GM18907 (cell line): ENCODE data around the gene NDUFC2.
"Not testable (repeated sequence)": the region's sequence is repeated elsewhere in the genome, so short reads cannot be mapped to it uniquely, and the experiment has no call there.

Source experiments
- ATAC-seq: cut with Tn5 transposase; IDR thresholded peaks from one replicate; pipeline ENCODE4 v1.9.1; 2021; ENCODE audit warnings: mild to moderate bottlenecking, moderate library complexity; ENCODE audit not compliant: unreplicated experiment

The NDUFC2 gene

GRCh38 chr11:78079232-78080083 lies at the start of gene NDUFC2:
Gene NDUFC2 (minus strand): TSS chr11:78079862. CDS start chr11:78079744, 118 bp downstream.
- peak; percentile 87 for ATAC-seq

DNA sequence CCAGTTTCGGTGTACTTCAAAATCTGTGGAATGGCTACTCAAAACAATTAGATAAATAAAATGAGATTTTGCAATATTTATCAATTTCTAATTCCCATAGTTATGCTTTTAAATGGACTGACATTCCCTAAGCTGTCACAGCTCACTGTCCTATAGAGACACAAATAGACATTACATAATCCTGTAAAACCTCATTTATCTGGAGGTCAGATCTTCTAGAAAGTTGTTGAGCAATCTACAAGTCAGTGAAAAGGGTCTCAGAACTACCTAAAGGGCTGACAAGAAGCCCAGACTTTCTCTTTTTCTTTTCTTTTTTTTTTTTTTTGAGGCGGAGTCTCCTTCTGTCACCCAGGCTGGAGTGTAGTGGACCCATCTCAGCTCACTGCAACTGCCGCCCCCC lies 47.7 kb upstream of the NDUFC2 start:
- ATAC-seq = no peak

DNA sequence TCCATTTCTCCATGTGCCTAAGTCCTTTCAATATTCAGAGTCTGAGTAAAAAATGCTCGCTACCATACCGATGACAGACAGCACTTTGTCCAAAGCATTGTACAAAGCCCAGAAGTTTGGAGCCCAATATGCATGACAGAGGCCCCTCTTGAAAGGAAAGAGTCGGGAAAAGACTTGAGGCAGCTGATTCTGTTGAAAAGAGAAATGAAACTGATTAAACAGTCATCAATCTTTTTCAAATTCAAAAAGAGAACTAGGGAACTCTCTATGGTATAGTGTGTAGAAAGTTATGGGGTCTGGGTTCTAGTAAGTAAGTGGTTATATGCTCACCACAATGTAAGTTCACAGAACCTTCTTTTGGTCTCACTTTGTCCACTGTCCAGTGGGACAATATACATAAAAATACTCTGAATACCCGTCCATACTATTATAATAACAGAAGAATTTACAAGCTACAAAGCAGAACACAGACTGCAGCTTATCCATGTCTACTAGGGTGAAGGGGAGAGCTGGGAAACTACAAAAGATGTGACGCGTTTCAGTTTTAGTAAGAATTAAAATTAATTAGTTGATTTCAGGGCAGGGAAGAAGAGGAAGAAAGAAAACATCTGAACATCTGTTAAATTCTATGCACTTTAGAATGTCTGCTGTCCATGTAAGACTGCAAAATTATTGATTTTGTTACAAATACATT lies 33.1 kb upstream of the NDUFC2 start:
- ATAC-seq = peak; percentile 66

DNA sequence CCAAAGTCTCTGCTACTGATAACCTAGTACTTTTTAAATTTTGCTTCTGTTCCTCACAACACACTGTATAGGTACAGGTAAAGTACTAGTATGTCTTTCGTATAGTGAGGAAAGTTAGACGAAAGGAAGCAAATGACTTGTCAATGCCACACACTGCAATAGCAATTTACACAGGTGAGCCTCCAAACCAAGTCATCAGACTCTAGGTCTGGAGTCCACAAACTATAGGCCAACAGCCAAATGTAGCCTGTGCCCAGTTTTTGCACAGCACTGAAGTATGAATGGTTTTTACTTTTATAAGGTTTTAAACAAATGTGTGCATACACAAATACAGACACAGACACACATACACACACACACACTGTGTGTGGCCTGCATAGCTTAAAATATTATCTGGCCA lies 31.6 kb upstream of the NDUFC2 start:
- ATAC-seq = no peak

DNA sequence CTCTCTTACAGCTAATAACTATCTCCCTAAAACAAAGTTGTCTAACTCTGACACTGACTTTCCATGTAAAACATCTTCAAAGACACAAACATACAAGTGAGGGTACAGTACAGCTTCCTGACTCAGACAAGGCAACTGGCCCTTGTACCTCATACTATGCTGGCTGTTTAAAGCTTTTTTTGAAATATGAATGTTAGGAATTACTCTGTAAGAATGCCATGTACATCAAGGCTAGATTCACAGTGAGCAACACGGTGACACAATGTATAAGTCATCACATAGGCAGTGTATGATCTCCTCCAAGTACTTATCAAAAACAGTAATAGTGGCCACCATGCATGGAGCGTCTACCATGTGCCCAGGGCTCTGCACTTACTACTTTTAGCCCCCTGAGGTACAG lies 31.2 kb upstream of the NDUFC2 start:
- no peak for ATAC-seq

- ATAC-seq = no peak
Observed at GRCh38 chr11:78110351-78110750, 30.7 kb upstream of the NDUFC2 start.

GRCh38 chr11:78109081-78110015 lies 29.7 kb upstream of the NDUFC2 start:
- ATAC-seq = no peak

- no peak for ATAC-seq
Observed at GRCh38 chr11:78100676-78101472, 21.2 kb upstream of the NDUFC2 start.

DNA sequence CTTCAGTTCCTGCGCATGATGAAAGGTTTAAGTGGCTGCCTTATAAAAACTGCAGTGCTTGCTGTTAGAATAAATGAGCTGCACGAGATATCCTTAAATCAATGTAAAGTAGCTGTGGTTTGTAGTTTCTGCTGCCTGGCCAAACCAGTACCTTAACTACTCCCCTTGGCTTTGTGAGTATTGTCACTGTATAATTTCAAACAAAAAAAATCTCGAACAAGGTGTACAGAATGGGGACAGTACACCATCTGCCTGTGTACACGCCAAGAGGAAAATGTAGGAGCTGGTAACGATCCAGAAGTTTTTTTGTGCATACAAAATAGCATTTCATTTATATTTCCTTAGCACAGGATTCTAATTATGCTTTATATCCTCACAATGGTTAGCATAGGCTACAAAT lies 20.6 kb upstream of the NDUFC2 start:
- no peak for ATAC-seq

GRCh38 chr11:78099666-78100065 lies 20.0 kb upstream of the NDUFC2 start:
- ATAC-seq = no peak

GRCh38 chr11:78097666-78098385 lies 18.2 kb upstream of the NDUFC2 start:
- no peak for ATAC-seq

DNA sequence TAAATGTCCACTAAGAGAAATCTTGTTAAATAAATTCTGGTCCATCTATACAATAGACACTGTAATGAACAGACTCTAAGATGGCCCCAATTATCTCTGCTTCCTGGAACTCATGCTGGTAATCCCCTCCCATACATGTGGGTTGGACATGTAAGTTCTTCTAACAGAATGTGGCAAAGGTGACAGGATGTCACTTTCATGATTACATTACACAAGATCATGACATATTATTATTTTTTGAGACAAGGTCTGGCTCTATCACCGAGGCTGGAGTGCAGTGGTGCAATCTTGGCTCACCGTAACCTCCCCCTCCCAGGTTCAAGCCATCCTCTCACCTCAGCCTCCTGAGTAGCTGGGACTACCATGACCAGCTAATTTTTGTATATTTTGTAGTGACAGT lies 14.6 kb upstream of the NDUFC2 start:
- ATAC-seq = no peak

- not testable (repeated sequence) for ATAC-seq
Observed at GRCh38 chr11:78086521-78087074, 6.9 kb upstream of the NDUFC2 start.

DNA sequence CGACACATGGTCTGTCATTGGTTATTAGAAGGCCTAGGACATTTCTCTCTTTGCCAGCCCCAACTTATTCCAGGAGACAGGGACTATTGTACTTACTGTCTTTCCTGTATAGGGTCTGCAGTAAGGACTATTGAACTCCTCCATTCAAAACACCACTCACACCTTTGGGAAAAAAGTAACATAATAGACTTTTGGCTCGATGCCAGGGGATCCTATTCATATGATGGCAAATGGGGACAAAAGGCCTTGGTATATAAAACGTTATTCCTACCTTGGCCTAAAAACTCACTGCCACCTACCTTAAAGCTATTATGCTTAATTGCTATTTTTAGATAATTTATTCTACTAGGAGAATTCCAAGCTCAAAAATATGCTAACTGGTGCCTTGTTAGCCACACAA lies 6.3 kb upstream of the NDUFC2 start:
- ATAC-seq = no peak

DNA sequence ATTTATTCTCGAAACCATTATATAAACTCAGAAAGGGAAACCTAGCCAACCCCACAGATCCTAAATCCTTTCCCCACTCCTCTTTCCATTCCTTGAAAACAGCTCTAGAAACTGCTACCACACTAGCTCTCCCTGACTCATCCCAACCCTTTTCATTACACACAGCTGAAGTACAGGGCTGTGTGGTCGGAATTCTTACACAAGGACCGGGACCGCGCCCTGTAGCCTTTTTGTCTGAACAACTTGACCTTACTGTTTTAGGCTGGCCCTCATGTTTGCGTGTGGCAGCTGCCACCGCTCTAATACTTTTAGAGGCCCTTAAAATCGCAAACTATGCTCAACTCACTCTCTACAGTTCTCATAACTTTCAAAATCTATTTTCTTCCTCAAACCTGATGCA lies 4.8 kb upstream of the NDUFC2 start:
- not testable (repeated sequence) for ATAC-seq

GRCh38 chr11:78083021-78083420 lies 3.4 kb upstream of the NDUFC2 start:
- ATAC-seq = no peak

GRCh38 chr11:78082146-78082545 lies 2.5 kb upstream of the NDUFC2 start:
- ATAC-seq = no peak

DNA sequence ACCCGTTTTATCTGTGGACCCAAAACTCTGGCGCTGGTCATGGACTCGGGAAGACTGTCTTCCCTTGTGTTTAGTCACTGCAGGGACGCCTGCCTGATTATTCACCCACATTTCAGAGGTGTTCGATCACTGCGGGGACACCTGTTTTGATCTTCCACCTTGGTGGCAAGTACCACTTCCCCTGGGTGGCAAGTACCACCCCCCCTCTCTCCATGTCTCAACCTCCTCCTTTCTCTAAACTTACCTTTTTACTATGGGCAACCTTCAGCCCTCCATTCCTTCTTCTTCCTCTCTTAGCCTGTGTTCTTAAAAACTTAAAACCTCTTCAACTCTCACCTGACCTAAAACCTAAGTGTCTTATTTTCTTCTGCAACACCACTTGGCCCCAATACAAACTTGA lies 1.9 kb upstream of the NDUFC2 start:
- ATAC-seq = no peak

DNA sequence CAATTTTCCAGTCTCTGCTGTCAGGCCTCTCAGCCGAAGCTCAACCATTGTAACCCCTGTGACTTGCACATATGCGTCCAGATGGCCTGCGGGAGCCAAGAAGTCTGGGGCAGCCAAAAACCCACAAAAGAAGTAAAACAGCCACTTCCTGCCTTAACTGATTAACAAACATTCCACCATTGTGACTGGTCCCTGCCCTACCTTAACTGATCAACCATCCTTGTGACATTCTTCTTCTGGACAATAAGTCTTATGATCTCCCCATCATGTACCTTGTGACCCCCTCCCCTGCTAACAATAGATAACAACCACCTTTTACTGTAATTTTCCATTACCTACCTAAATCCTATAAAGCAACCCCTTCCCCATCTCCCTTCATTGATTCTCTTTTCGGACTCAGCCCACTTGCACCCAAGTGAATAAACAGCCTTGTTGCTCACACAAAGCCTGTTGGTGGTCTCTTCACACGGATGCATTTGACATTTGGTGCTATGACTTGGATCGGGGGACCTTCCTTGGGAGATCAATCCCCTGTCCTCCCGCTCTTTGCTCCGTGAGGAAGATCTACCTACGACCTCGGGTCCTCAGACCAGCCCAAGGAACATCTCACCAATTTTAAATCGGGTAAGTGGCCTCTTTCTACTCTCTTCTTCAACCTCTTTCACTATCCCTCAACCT lies 1.3 kb upstream of the NDUFC2 start:
- no peak for ATAC-seq
